Hematopoietic multipotent progenitor cell treated with erythropoietin and hydrocortisone succinate and interleukin-3 and kit ligand, for 4 days (in vitro differentiated cells): ENCODE data around the gene AXL.
A peak's percentile ranks its signal among the peaks of the same experiment; 100 is the strongest.

Experiments
- DNase-seq: peaks from one replicate; pipeline ENCODE4 v3.0.0-alpha.2; 2015

Gene AXL

GRCh38 chr19:41309180-41310032 lies 90.4 kb downstream of the AXL start:
- DNase-seq = no peak

- peak; percentile 94 for DNase-seq
Observed at GRCh38 chr19:41310033-41310831, 91.2 kb downstream of the AXL start, which contains the start of gene CCDC97. CCDC97 (plus strand) TSS chr19:41310172; CDS start chr19:41310311, 139 bp downstream.

- no peak for DNase-seq
Observed at GRCh38 chr19:41311072-41311471, 92.0 kb downstream of the AXL start.
